HG02885 (cell line): ENCODE results near the gene DMWD.
"Not testable (repeated sequence)": the region's sequence is repeated elsewhere in the genome, so short reads cannot be mapped to it uniquely, and the experiment has no call there.

Experiments
- ATAC-seq: cut with Tn5 transposase; IDR thresholded peaks from one replicate; pipeline ENCODE4 v1.9.1; 2021; ENCODE audit warnings: mild to moderate bottlenecking; ENCODE audit not compliant: unreplicated experiment, poor library complexity

DMWD gene

GRCh38 chr19:45817010-45817724 is 24.5 kb upstream of the DMWD start:
- ATAC-seq: peak; percentile 88

- ATAC-seq: no peak
These were observed 23.8 kb upstream of the DMWD start for GRCh38 chr19:45816236-45817009.

- no peak for ATAC-seq
These were observed 23.0 kb upstream of the DMWD start for GRCh38 chr19:45815481-45816216.

- ATAC-seq: no peak
These were observed 22.3 kb upstream of the DMWD start, which contains the start of gene RSPH6A for GRCh38 chr19:45814851-45815480. Gene RSPH6A, minus strand, starts transcription at chr19:45815308. Its CDS starts 132 bp downstream, at chr19:45815176.

- ATAC-seq: no peak
These were observed 21.6 kb upstream of the DMWD start for GRCh38 chr19:45814166-45814780.

- no peak for ATAC-seq
These were observed 19.7 kb upstream of the DMWD start for GRCh38 chr19:45812297-45812696.

- ATAC-seq: no peak
These were observed 17.1 kb upstream of the DMWD start for GRCh38 chr19:45809643-45810159.

- ATAC-seq: no peak
These were observed 13.1 kb upstream of the DMWD start for GRCh38 chr19:45805719-45806118.

- no peak for ATAC-seq
These were observed 12.2 kb upstream of the DMWD start for GRCh38 chr19:45804959-45805230.

- no peak for ATAC-seq
These were observed 11.7 kb upstream of the DMWD start for GRCh38 chr19:45804140-45804958.

- no peak for ATAC-seq
These were observed 9.0 kb upstream of the DMWD start for GRCh38 chr19:45801603-45802175.

- no peak for ATAC-seq
These were observed 7.5 kb upstream of the DMWD start for GRCh38 chr19:45800070-45800553.

- ATAC-seq: not testable (repeated sequence)
These were observed 6.9 kb upstream of the DMWD start for GRCh38 chr19:45799541-45799940.

- no peak for ATAC-seq
These were observed 6.4 kb upstream of the DMWD start for GRCh38 chr19:45798995-45799517.

GRCh38 chr19:45794627-45795026 is 2.0 kb upstream of the DMWD start:
- no peak for ATAC-seq

GRCh38 chr19:45793876-45794275 is 1.2 kb upstream of the DMWD start:
- no peak for ATAC-seq

GRCh38 chr19:45793178-45793564 is 526 bp upstream of the DMWD start:
- ATAC-seq: no peak

- no peak for ATAC-seq
These were observed 738 bp downstream of the DMWD start for GRCh38 chr19:45791744-45792469.
